ENCODE results near the gene ANO7. TPM values are rescaled to one million over a fixed set of nuclear protein-coding genes. Genes with fewer than 3 reads are reported as not detected.

The ANO7 gene
- total RNA-seq, 1 experiment from 2014 or later: 5.2 TPM

GRCh38 chr2:241189093-241189855 lies 797 bp downstream of the ANO7 start:
- Histone ChIP-seq H2AFZ (ENCODE audit: low read length) (no peak overlapping the region), H3K56ac (ENCODE audit: insufficient read length, low read depth, low read length) (no peak overlapping the region), H3K23me2 (ENCODE audit: insufficient read length, low read depth, low read length, poor library complexity, severe bottlenecking) (no peaks in the 10 kb centered on the region), H3K4me1 (ENCODE audit: insufficient read depth, low read length) (no peaks in the 10 kb centered on the region), H3K14ac (ENCODE audit: insufficient read depth, low read length) (no peak overlapping the region), H3K18ac (ENCODE audit: insufficient read length, low read depth, low read length) (no peak overlapping the region), H4K20me1 (ENCODE audit: control insufficient read depth, insufficient read depth, insufficient read length) (no peaks in the 10 kb centered on the region), H3K27ac (ENCODE audit: insufficient read length, low read depth, low read length) (no peak overlapping the region), H3T11ph (ENCODE audit: low read length) (no peak overlapping the region), H2BK120ac (ENCODE audit: low read depth, low read length, poor library complexity, severe bottlenecking) (no peak overlapping the region), H3K4ac (ENCODE audit: low read depth, low read length) (no peak overlapping the region), H3K27me3 (ENCODE audit: insufficient read depth, low read length) (no peaks in the 10 kb centered on the region), H3K9me3 (ENCODE audit: control insufficient read depth, low read depth, low read length) (no peaks in the 10 kb centered on the region), H2BK20ac (ENCODE audit: low read depth, low read length, poor library complexity, severe bottlenecking) (no peak overlapping the region), H3K79me1 (ENCODE audit: insufficient read depth, low read depth, low read length, poor library complexity, severe bottlenecking) (no peaks in the 10 kb centered on the region), H4K5ac (ENCODE audit: insufficient read length, low read depth, low read length) (no peak overlapping the region), H2AK5ac (ENCODE audit: insufficient read length, low read length) (no peak overlapping the region), H2BK15ac (ENCODE audit: low read depth, low read length) (no peak overlapping the region), H2BK12ac (ENCODE audit: insufficient read length, low read depth, low read length) (no peak overlapping the region), H2BK5ac (ENCODE audit: insufficient read length, low read length) (no peak overlapping the region), H3K4me2 (ENCODE audit: insufficient read depth, insufficient read length, low read length) (no peak overlapping the region), H4K8ac (replicated peaks; ENCODE audit: insufficient read length, low read depth, low read length) (no peak overlapping the region), H3K9ac (ENCODE audit: extremely low read depth, insufficient read length, low read length) (no peak overlapping the region), H3K23ac (ENCODE audit: insufficient read length, low read depth, low read length) (no peak overlapping the region), H4K91ac (ENCODE audit: insufficient read length, low read depth, low read length) (no peak overlapping the region), H3K79me2 (ENCODE audit: insufficient read depth, low read length) (no peaks in the 10 kb centered on the region)
- DNase-seq: no peak
- TF ChIP-seq, protein P1, sequence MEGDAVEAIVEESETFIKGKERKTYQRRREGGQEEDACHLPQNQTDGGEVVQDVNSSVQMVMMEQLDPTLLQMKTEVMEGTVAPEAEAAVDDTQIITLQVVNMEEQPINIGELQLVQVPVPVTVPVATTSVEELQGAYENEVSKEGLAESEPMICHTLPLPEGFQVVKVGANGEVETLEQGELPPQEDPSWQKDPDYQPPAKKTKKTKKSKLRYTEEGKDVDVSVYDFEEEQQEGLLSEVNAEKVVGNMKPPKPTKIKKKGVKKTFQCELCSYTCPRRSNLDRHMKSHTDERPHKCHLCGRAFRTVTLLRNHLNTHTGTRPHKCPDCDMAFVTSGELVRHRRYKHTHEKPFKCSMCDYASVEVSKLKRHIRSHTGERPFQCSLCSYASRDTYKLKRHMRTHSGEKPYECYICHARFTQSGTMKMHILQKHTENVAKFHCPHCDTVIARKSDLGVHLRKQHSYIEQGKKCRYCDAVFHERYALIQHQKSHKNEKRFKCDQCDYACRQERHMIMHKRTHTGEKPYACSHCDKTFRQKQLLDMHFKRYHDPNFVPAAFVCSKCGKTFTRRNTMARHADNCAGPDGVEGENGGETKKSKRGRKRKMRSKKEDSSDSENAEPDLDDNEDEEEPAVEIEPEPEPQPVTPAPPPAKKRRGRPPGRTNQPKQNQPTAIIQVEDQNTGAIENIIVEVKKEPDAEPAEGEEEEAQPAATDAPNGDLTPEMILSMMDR (conservative IDR thresholded peaks at IDR 0.05): no peak
- H3K9me3 Mint-ChIP-seq: no peaks in the 10 kb centered on the region
- no peaks in the 10 kb centered on the region for H3K36me3 Mint-ChIP-seq (ENCODE audit: insufficient read depth in 1 of 3, low read depth in 3 of 3)
- H3K4me1 Mint-ChIP-seq: peaks cover 8 to 13% of the 10 kb centered on the region in 2 experiments
- H3K27ac Mint-ChIP-seq: no peak overlapping the region; a peak in 1 of 7 replicates
- no peak overlapping the region for H3K4me3 Mint-ChIP-seq
- WGBS (ENCODE audit: extremely low coverage, insufficient read length, low lambda C conversion rate): no CpG with 5 or more reads among the region's 32 CpGs
- no peaks in the 10 kb centered on the region; the same call in 1 of the 2 replicates for H3K27me3 Mint-ChIP-seq (ENCODE audit: low read depth)
